ENCODE results near the gene PAK3. TPM values are rescaled to one million over a fixed set of nuclear protein-coding genes. Genes with fewer than 3 reads are reported as not detected.

The PAK3 gene
- total RNA-seq, 2 donors from 2014 or later: 1.5 to 4.2 TPM

DNA sequence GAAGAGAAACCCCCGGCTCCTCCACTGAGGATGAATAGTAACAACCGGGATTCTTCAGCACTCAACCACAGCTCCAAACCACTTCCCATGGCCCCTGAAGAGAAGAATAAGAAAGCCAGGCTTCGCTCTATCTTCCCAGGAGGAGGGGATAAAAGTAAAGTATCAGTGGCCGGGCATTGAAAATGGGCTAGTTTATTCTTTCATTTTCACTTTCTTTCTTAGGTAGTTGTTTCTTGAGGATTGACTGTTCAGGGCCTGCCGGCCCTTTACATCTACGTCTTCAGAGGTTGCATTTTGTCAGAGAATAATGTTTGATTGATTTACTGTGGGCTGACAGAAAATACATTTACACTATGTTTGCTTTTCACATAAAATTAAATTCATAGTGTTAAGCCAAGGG, 27.1 kb downstream of the PAK3 start:
- H3K9me3 ChIP-seq (ENCODE audit: control insufficient read depth, low read length): no peaks in the 10 kb centered on the region
- H3K27me3 ChIP-seq (ENCODE audit: control insufficient read depth, insufficient read depth, low read length, poor library complexity, severe bottlenecking): no peaks in the 10 kb centered on the region
- no peak for DNase-seq
- no peaks in the 10 kb centered on the region for H3K9me3 Mint-ChIP-seq
- H3K36me3 Mint-ChIP-seq (ENCODE audit: low read depth): no peaks in the 10 kb centered on the region
- no peak overlapping the region for H3K27ac Mint-ChIP-seq
- no peaks in the 10 kb centered on the region for H3K4me1 ChIP-seq (ENCODE audit: control insufficient read depth, insufficient read depth, low read length)
- TF ChIP-seq, protein P1, sequence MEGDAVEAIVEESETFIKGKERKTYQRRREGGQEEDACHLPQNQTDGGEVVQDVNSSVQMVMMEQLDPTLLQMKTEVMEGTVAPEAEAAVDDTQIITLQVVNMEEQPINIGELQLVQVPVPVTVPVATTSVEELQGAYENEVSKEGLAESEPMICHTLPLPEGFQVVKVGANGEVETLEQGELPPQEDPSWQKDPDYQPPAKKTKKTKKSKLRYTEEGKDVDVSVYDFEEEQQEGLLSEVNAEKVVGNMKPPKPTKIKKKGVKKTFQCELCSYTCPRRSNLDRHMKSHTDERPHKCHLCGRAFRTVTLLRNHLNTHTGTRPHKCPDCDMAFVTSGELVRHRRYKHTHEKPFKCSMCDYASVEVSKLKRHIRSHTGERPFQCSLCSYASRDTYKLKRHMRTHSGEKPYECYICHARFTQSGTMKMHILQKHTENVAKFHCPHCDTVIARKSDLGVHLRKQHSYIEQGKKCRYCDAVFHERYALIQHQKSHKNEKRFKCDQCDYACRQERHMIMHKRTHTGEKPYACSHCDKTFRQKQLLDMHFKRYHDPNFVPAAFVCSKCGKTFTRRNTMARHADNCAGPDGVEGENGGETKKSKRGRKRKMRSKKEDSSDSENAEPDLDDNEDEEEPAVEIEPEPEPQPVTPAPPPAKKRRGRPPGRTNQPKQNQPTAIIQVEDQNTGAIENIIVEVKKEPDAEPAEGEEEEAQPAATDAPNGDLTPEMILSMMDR (conservative IDR thresholded peaks at IDR 0.05): no peak
- H3K4me3 Mint-ChIP-seq: no peak overlapping the region
- no peak overlapping the region for H3K4me3 ChIP-seq (ENCODE audit: low read length)
- no peaks in the 10 kb centered on the region for H3K27me3 Mint-ChIP-seq (ENCODE audit: insufficient read depth)
- no peaks in the 10 kb centered on the region for H3K36me3 ChIP-seq (ENCODE audit: control insufficient read depth, insufficient read depth, low read length)
- H3K9ac ChIP-seq (ENCODE audit: extremely low read depth, low read length, poor library complexity, severe bottlenecking): no peak overlapping the region
- 100% methylated on average over 1 of the region's 6 CpGs; no CpG with 5 or more reads in 1 of the 2 experiments for WGBS, 2 experiments (ENCODE audit: insufficient coverage in 1 of 2, insufficient read length in 1 of 2)
- H3K27ac ChIP-seq (ENCODE audit: low read depth, low read length): no peak overlapping the region
- H3K4me1 Mint-ChIP-seq: no peaks in the 10 kb centered on the region

DNA sequence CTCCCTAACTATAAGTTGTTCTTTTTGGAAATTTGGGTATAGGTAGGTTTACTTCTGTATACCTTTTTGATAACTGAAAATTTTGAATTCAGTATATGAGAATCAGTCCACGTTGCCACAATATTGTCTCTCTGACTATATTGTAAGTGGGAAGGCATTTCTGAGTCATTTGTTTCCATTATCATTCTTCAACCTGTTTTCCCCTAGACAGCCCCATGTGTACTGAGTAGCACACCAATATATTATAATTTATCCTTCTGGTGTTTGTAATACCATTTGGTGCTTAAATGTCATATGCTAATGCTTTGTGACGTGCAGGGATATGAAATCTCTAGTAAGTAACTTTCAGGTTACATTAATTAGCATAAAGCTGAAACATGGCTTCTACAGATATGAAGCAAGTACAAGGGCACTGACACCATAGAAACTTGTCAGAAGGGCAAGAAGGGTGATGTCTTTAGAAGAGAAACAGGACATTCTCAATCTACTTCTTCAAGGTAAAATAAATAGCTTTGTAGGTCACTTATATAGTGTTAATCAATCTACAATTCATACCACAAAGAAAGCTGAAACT, 27.7 kb downstream of the PAK3 start:
- no peaks in the 10 kb centered on the region for H3K36me3 Mint-ChIP-seq (ENCODE audit: low read depth)
- Histone ChIP-seq H3K4me3 (ENCODE audit: low read length) (no peak overlapping the region), H3K9me3 (ENCODE audit: control insufficient read depth, low read length) (no peaks in the 10 kb centered on the region), H3K9ac (ENCODE audit: extremely low read depth, low read length, poor library complexity, severe bottlenecking) (no peak overlapping the region), H3K27me3 (ENCODE audit: control insufficient read depth, insufficient read depth, low read length, poor library complexity, severe bottlenecking) (no peaks in the 10 kb centered on the region), H3K27ac (ENCODE audit: low read depth, low read length) (no peak overlapping the region), H3K36me3 (ENCODE audit: control insufficient read depth, insufficient read depth, low read length) (no peaks in the 10 kb centered on the region), H3K4me1 (ENCODE audit: control insufficient read depth, insufficient read depth, low read length) (no peaks in the 10 kb centered on the region)
- H3K4me3 Mint-ChIP-seq: no peak overlapping the region
- WGBS, 2 experiments (ENCODE audit: insufficient coverage in 1 of 2, insufficient read length in 1 of 2): 80% methylated on average over 1 of the region's 2 CpGs; no CpG with 5 or more reads in 1 of the 2 experiments
- H3K4me1 Mint-ChIP-seq: no peaks in the 10 kb centered on the region
- TF ChIP-seq, protein P1 (conservative IDR thresholded peaks at IDR 0.05): no peak
- H3K27me3 Mint-ChIP-seq (ENCODE audit: insufficient read depth): no peaks in the 10 kb centered on the region
- no peak overlapping the region for H3K27ac Mint-ChIP-seq
- DNase-seq: no peak
- H3K9me3 Mint-ChIP-seq: no peaks in the 10 kb centered on the region

DNA sequence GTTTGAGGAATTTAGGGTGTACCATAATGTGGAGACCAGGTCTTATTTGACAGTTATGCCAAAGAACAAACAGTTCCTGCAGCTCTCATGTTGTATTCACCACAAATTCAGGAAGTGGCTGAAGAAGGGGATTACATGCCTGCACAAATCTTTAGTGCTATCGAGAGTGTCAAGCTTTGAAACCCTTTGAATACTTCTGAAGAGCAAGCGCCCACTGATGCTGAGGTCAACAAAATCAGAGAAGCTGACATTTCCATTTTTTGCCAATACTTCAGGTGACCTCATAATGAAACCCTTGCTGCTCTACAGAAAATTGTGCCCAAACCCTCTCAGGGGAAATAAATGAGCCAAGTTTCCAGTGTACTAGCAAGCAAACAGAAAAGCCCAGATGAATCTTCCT, 28.4 kb downstream of the PAK3 start:
- H3K27ac ChIP-seq (ENCODE audit: low read depth, low read length): no peak overlapping the region
- Mint-ChIP-seq H3K4me3 (no peak overlapping the region), H3K27ac (no peak overlapping the region), H3K9me3 (no peaks in the 10 kb centered on the region), H3K36me3 (ENCODE audit: low read depth) (no peaks in the 10 kb centered on the region), H3K27me3 (ENCODE audit: insufficient read depth) (no peaks in the 10 kb centered on the region), H3K4me1 (no peaks in the 10 kb centered on the region)
- H3K4me1 ChIP-seq (ENCODE audit: control insufficient read depth, insufficient read depth, low read length): no peaks in the 10 kb centered on the region
- TF ChIP-seq, protein P1 (conservative IDR thresholded peaks at IDR 0.05): no peak
- DNase-seq: no peak
- no peak overlapping the region for H3K9ac ChIP-seq (ENCODE audit: extremely low read depth, low read length, poor library complexity, severe bottlenecking)
- no peaks in the 10 kb centered on the region for H3K27me3 ChIP-seq (ENCODE audit: control insufficient read depth, insufficient read depth, low read length, poor library complexity, severe bottlenecking)
- no peaks in the 10 kb centered on the region for H3K36me3 ChIP-seq (ENCODE audit: control insufficient read depth, insufficient read depth, low read length)
- H3K9me3 ChIP-seq (ENCODE audit: control insufficient read depth, low read length): no peaks in the 10 kb centered on the region
- no peak overlapping the region for H3K4me3 ChIP-seq (ENCODE audit: low read length)
- WGBS, 2 experiments (ENCODE audit: insufficient coverage in 1 of 2, insufficient read length in 1 of 2): 86 to 94% methylated on average over 2 of the region's 2 CpGs
